HG02840 (cell line): ENCODE data around the gene SLC22A1.
"Not testable (repeated sequence)": the region's sequence is repeated elsewhere in the genome, so short reads cannot be mapped to it uniquely, and the experiment has no call there.

Experiments
- ATAC-seq: cut with Tn5 transposase; IDR thresholded peaks from one replicate; pipeline ENCODE4 v1.9.1; 2021; ENCODE audit warnings: mild to moderate bottlenecking, moderate library complexity, moderate number of reproducible peaks; ENCODE audit not compliant: unreplicated experiment, low FRiP score

SLC22A1 gene

GRCh38 chr6:160134779-160135547 is 13.3 kb downstream of the SLC22A1 start:
- no peak for ATAC-seq

- no peak for ATAC-seq
Observed at GRCh38 chr6:160135907-160136655, 14.5 kb downstream of the SLC22A1 start.

GRCh38 chr6:160137130-160137988 is 15.7 kb downstream of the SLC22A1 start:
- no peak for ATAC-seq

- ATAC-seq: no peak
Observed at GRCh38 chr6:160137989-160138835, 16.6 kb downstream of the SLC22A1 start.

GRCh38 chr6:160138839-160139419 is 17.3 kb downstream of the SLC22A1 start:
- no peak for ATAC-seq

- no peak for ATAC-seq
Observed at GRCh38 chr6:160139420-160139851, 17.8 kb downstream of the SLC22A1 start.

GRCh38 chr6:160140493-160140892 is 18.9 kb downstream of the SLC22A1 start:
- ATAC-seq: not testable (repeated sequence)

- ATAC-seq: no peak
Observed at GRCh38 chr6:160141001-160141726, 19.5 kb downstream of the SLC22A1 start.

GRCh38 chr6:160142115-160142715 is 20.6 kb downstream of the SLC22A1 start:
- no peak for ATAC-seq

GRCh38 chr6:160146454-160147145 is 25.0 kb downstream of the SLC22A1 start:
- no peak for ATAC-seq

- ATAC-seq: no peak
Observed at GRCh38 chr6:160147146-160147536, 25.5 kb downstream of the SLC22A1 start.

- no peak for ATAC-seq
Observed at GRCh38 chr6:160154471-160154870, 32.9 kb downstream of the SLC22A1 start.

- ATAC-seq: no peak
Observed at GRCh38 chr6:160156842-160157241, 35.2 kb downstream of the SLC22A1 start.

- no peak for ATAC-seq
Observed at GRCh38 chr6:160160450-160160849, 38.8 kb downstream of the SLC22A1 start.

GRCh38 chr6:160160929-160161646 is 39.5 kb downstream of the SLC22A1 start:
- no peak for ATAC-seq

- no peak for ATAC-seq
Observed at GRCh38 chr6:160161647-160161986, 40.0 kb downstream of the SLC22A1 start.

- ATAC-seq: no peak
Observed at GRCh38 chr6:160162030-160162566, 40.5 kb downstream of the SLC22A1 start.
